ENCODE data around the gene CCDC102A.
A peak's percentile ranks its signal among the peaks of the same experiment; 100 is the strongest.

Gene CCDC102A

DNA sequence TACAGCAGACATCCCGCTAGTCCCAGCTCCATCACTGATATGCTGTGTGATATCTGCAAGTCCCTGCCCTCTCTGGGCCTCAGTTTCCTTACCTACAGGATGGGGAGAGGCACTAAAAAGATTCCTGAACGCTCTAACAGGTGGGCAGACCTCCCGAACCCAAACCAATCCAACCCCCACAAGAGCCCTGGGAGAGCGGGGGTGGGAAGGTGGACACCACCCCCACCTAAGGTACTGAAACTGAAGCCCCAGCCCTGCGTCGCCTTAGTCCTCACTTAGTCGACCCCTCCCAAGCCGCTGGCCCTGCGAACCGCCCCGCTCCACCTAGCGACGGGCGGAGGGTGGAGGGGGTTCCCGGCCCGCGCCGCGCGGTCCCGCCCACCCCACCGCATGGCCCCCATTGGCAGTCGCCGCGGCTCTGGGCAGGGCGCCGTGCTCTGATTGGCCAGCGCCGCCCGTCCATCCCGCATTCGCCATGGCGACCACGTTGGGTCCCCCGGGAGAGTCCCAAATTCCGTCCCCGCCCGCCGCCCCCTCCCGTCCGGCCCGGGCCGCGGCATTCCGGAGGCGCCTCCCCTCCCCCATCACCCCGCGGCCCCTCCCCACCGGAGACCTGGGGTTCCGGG lies 578 bp downstream of the CCDC102A start:
- DNase-seq: peak; percentile 57 to 72

- DNase-seq: no peak
Observed at GRCh38 chr16:57534881-57535658, 1.3 kb downstream of the CCDC102A start.

GRCh38 chr16:57534337-57534880 lies 2.0 kb downstream of the CCDC102A start:
- DNase-seq: no peak

DNA sequence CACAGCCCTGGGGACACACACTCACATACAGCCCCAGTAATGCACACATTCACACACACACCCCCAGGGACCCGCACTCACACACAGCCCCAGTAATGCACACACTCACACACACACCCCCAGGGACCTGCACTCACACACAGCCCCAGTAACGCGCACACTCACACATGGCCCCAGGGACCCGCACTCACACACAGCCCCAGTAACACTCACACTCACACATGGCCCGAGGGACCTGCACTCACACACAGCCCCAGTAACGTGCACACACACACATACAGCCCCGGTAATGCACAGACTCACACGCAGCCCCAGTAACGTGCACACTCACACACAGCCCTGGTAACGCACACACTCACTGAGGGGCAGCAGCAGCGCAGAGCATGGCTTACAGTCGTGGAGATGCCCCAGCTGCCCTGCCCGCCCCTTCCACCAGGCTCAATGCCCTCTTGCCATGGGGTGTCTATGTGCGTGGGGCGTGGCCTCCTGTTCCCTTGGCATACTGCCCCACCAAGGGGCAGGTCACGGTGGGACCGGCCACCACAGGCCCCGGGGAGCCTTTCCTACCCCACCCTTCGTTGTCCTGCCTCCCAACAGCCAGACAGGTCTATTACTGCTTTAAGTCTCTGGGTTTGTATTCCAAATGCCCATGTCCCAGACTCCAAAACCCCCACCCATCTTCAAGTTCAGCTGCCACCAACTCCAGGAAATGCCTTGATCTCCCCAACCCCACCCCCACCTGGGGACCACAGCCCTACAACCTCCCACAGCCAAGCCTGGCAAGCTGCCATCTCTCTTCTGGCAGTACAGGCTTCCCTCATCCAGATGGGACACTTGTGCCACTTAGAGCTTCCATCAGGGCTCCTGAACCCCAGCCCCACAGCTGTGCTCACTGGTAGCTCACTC lies 2.7 kb downstream of the CCDC102A start:
- no peak for DNase-seq

DNA sequence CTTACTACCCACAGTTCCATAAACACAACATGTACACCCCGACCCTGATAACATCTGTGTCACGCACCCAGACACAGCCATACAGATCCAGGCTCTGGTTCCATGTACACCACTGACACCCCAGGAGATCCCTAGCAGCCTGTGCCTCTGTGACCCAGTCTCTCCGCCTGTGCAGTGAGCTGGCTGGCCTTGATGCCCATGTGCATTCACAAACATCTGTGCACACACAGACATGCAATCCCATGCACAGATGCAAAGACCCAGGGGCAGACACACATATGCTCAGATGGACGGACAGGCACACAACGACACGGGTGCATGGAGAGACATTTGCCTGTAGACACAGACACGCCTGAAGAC lies 4.1 kb downstream of the CCDC102A start:
- no peak for DNase-seq

GRCh38 chr16:57531635-57532265 lies 4.6 kb downstream of the CCDC102A start:
- no peak for DNase-seq

GRCh38 chr16:57531253-57531575 lies 5.2 kb downstream of the CCDC102A start:
- no peak for DNase-seq

DNA sequence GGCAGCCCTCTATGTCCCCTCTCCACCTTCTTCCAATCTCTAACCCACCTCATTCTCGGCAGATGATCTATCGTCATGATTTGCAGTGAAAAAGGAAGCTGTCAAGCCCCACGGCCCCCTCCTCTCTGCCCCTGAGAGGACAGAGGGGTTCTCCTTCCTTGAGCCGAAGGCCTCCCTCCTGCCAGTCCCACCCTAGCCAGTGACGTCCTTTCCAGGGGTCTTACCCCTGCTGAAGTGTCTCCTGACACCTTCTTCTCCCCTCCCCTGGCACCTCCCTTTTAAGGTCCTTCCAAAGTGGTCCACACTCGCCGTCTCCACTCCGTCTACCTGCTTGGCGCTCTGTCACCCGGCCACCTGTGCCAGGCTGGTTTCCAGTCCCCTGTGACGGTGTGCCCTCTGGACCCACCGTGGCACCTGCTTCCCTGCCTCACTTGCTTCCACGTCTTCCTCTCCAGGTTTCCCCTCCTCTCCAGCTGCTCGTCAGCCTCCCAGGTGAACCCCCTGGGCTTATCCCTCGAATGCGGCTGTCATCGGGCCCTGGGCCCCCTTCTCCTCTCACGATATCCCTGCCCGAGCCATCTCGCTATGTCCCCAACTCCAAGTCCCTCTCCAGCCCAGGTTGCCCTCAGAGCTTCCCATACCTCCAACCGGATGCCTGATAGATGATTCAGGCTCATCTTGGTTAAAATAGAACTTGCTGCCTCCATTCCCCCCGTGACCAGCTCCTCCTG lies 5.7 kb downstream of the CCDC102A start:
- no peak for DNase-seq

GRCh38 chr16:57530104-57530521 lies 6.3 kb downstream of the CCDC102A start:
- DNase-seq: no peak

GRCh38 chr16:57529391-57530103 lies 6.8 kb downstream of the CCDC102A start:
- no peak for DNase-seq

DNA sequence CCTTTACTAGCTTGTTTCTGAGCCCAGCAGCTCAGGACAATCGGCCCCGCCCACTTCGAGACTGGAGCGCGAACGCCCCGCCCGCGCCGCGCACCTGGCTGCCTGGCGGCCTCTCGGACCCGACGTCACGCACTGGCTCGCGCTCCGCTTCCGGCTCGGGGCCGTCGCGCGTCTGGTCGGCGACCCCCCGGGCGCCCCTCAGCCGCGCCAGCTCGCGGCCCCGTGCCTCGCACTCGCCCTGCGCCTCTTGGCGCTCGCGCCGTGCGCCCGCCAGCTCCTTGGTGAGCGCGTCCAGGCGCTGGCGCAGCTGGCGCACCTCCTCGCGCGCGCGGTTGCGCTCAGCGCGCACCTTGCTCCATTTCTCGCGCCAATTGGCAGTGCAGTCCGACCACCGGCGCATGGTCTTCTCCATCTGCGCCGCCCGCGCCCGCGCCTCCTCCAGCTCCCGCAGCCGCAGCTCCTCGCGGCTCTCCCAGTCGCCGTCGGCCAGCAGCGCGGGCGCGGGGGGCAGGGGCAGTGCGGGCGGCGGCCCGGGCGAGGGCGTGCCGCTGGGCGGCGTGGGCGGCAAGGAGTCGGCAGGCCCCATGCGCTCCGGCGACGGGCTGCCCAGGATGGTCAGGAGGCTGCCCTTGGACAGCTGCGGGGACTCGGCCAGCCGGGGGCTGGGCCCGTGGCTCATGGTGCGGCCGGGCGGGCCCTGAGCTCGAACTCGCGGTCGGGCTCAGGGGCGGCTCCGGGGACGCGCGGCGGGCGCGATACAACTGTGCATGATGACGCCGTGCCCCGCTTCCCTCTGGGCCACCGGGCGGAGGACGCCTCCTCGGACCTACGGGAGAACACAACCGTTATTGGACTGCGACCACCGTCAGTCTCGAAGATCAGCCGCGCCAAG lies 7.6 kb downstream of the CCDC102A start:
- no peak for DNase-seq

DNA sequence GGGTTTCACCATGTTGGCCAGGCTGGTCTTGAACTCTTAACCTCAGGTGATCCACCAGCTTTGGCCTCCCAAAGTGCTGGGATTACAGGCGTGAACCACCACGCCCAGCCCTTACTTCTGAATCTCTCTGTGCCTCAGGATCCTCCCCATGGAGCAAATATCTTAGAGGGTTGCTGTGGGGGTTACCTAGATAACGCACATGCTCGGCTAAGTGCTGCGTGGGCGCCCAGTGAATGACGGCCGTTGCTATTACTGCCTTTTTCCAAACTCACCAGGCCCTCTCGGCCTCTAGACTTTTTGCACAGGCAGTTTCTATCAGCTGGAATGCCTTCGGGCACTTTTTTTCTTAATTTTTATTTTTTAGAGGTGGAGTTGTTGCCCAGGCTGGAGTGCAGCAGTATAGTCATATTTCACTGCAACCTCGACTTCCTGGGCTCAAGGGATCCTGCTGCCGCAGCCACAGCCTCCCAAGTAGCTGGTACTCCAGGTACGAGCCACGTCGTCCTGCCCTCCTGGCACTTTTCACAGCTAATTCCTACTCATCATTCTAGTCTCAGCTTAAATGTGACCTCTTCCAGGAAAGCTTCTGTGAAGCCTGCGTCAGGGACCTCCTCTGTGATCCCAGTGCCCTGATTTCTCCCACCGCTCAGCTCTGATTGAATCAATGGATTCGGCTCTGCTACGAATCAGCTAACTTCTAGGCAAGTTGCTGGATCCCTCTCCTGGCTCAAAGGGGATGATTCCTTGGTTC lies 8.6 kb downstream of the CCDC102A start:
- DNase-seq: no peak

- no peak for DNase-seq
Observed at GRCh38 chr16:57527027-57527426, 9.3 kb downstream of the CCDC102A start.

DNA sequence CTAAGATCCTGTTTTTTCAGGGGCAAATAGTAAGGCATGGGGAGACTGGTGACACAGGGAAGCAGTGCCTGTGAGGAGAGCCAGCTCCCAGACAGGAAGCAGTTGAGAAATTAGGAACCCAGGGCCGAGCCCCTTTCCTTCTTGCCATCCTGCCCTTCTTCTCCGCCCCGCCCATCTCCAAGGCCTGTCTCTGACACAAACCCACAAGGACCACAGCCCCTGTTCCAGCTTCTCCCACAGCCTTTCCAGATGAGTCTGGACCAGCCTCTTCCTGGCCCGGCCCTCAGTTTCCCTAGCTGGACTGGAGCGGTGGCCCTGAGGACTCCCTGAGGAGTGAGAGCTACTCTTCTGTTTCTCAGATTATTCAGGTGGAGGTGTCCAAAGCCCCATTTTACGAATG lies 9.9 kb downstream of the CCDC102A start:
- no peak for DNase-seq

DNA sequence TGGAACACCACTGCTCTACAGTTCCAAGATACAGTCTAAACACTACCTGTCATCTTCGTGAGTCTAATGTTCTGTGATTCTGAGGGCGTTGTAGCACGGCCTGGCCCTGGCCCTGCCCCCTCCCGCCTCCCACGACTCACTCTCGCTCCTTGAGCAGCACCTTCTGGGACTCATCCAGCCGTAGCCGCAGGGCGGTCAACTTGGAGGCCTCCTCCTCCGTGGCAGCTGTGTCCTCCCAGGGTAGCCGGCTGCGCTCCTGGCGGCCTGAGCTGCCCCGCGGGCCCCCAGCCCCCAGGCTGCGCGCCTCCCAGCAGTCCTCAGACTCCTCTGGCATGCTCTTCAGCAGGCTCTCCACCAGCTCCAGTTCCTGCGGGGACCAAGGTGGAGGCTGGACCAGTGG lies 10.6 kb downstream of the CCDC102A start:
- no peak for DNase-seq

DNA sequence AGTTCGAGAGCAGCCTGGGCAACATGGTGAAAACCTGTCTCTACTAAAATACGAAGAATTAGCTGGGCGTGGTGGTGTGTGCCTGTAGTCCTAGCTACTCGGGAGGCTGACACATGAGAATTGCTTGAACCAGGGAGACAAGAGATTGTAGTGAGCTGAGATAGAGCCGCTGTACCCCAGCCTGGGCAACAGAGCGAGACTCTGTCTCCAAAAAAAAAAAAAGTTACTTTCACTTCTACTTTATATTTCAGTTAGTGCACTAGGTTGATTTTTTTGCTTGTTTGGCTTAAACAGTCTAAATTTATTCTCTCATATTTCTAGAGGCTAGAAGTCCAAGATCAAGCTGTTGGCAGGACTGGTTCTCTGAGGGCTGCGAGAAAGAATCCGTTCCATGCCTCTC lies 13.4 kb downstream of the CCDC102A start:
- no peak for DNase-seq

GRCh38 chr16:57519796-57520360 lies 16.5 kb downstream of the CCDC102A start:
- DNase-seq: peak; percentile 45 to 62

DNA sequence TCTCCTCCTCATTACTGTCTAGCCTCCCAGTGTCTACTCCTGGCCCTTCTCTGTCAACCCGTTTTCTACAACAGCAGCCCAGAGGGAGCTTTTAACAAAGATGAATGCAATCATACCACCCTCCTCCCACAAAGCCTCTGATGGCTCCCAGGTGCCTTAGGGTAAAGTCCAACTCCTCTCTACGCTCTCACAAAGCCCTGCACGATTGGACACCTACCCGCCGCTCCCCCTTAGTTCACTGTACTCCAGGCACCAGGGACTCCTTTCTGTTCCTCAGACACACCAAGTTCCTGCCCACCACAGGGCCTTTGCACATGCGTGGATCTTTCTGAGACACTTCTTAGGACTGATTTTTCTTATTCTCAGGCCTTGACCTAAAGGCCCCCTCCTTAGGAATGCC lies 17.4 kb downstream of the CCDC102A start:
- DNase-seq: no peak

GRCh38 chr16:57518520-57518919 lies 17.9 kb downstream of the CCDC102A start:
- DNase-seq: no peak
